SK-N-SH treated with all-trans-retinoic acid at 6 μM for 48 hours (cell line): ENCODE data around the gene GPR31.

Experiments
- ATAC-seq: fragments of 200-7000 bp; cut with Tn5 transposase; 3 replicates; pipeline ENCODE4 v1.9.1; 2020; ENCODE audit warnings: mild to moderate bottlenecking, moderate library complexity
- BACH2 ChIP-seq: fragments of 250-450 bp; sonication (Bioruptor Pico); IDR thresholded peaks from 2 replicates; pipeline ENCODE4 v1.9.0; 2021; ENCODE audit warnings: mild to moderate bottlenecking, borderline replicate concordance
- CSDC2 ChIP-seq: fragments of 250-450 bp; sonication (Bioruptor Pico); IDR thresholded peaks from 2 replicates; pipeline ENCODE4 v1.5.0; 2020; ENCODE audit warnings: mild to moderate bottlenecking, moderate library complexity
- ESRRG ChIP-seq: fragments of 250-450 bp; sonication (Bioruptor Pico); IDR thresholded peaks from 2 replicates; pipeline ENCODE4 v1.6.1; 2021; ENCODE audit warnings: mild to moderate bottlenecking
- GLIS3 ChIP-seq: fragments of 250-450 bp; sonication (Bioruptor Pico); IDR thresholded peaks from 2 replicates; pipeline ENCODE4 v1.5.0; 2020; ENCODE audit warnings: mild to moderate bottlenecking, moderate library complexity
- ISL1 ChIP-seq: fragments of 250-450 bp; sonication (Bioruptor Pico); IDR thresholded peaks from 2 replicates; pipeline ENCODE4 v2.1.2; 2022; ENCODE audit warnings: mild to moderate bottlenecking, moderate library complexity
- OSR1 ChIP-seq: fragments of 250-450 bp; sonication (Bioruptor Pico); IDR thresholded peaks from 2 replicates; pipeline ENCODE4 v1.8.0; 2022; ENCODE audit warnings: moderate library complexity, mild to moderate bottlenecking, inconsistent platforms
- PPARA ChIP-seq: fragments of 250-450 bp; sonication (Bioruptor Pico); IDR thresholded peaks from 2 replicates; pipeline ENCODE4 v1.5.0; 2020; ENCODE audit warnings: mild to moderate bottlenecking, borderline replicate concordance
- SNAI2 ChIP-seq: fragments of 250-450 bp; sonication (Bioruptor Pico); IDR thresholded peaks from 2 replicates; pipeline ENCODE4 v1.5.0; 2020; ENCODE audit warnings: mild to moderate bottlenecking, moderate library complexity
- TOX ChIP-seq: fragments of 250-450 bp; sonication (Bioruptor Pico); IDR thresholded peaks from 2 replicates; pipeline ENCODE4 v1.8.0; 2021; ENCODE audit warnings: mild to moderate bottlenecking, moderate library complexity, borderline replicate concordance
- TSHZ2 ChIP-seq: fragments of 250-450 bp; sonication (Bioruptor Pico); IDR thresholded peaks from 2 replicates; pipeline ENCODE4 v1.5.0; 2020; ENCODE audit warnings: mild to moderate bottlenecking, moderate library complexity
- ZC3H10 ChIP-seq: fragments of 250-450 bp; sonication (Bioruptor Pico); IDR thresholded peaks from 2 replicates; pipeline ENCODE4 v1.5.1; 2021; ENCODE audit warnings: mild to moderate bottlenecking, moderate library complexity
- ZFP3 ChIP-seq: fragments of 250-450 bp; sonication (Bioruptor Pico); IDR thresholded peaks from 2 replicates; pipeline ENCODE4 v1.5.0; 2020; ENCODE audit warnings: mild to moderate bottlenecking, moderate library complexity
- ZFP30 ChIP-seq: fragments of 450-650 bp; formaldehyde crosslinking; IDR thresholded peaks from 2 replicates; pipeline ENCODE4 v1.5.0; 2022; ENCODE audit warnings: mild to moderate bottlenecking, moderate library complexity
- ZNF565 ChIP-seq: fragments of 450-650 bp; formaldehyde crosslinking; conservative IDR thresholded peaks from 2 replicates; pipeline ENCODE4 v1.5.0; 2020; ENCODE audit warnings: low read depth, mild to moderate bottlenecking, moderate library complexity
- ZNF70 ChIP-seq: fragments of 450-650 bp; formaldehyde crosslinking; IDR thresholded peaks from 2 replicates; pipeline ENCODE4 v1.5.0; 2020; ENCODE audit warnings: mild to moderate bottlenecking, moderate library complexity
- ZNF8 ChIP-seq: fragments of 450-650 bp; formaldehyde crosslinking; IDR thresholded peaks from 2 replicates; pipeline ENCODE4 v1.5.0; 2020; ENCODE audit warnings: mild to moderate bottlenecking, moderate library complexity
- TF ChIP-seq, protein P1 (sequence below): fragments of 250-450 bp; sonication (Bioruptor Pico); IDR thresholded peaks from 2 replicates; pipeline ENCODE4 v1.8.0; 2020; ENCODE audit warnings: mild to moderate bottlenecking, moderate library complexity, borderline replicate concordance
- TF ChIP-seq, protein P2 (sequence below): fragments of 250-450 bp; sonication (Bioruptor Pico); IDR thresholded peaks from 2 replicates; pipeline ENCODE4 v1.5.1; 2020; ENCODE audit warnings: low read depth, mild to moderate bottlenecking, moderate library complexity
- TF ChIP-seq, protein P3 (sequence below): fragments of 250-450 bp; sonication (Bioruptor Pico); IDR thresholded peaks from 2 replicates; pipeline ENCODE4 v1.5.1; 2021; ENCODE audit warnings: mild to moderate bottlenecking, moderate library complexity

Gene GPR31

DNA sequence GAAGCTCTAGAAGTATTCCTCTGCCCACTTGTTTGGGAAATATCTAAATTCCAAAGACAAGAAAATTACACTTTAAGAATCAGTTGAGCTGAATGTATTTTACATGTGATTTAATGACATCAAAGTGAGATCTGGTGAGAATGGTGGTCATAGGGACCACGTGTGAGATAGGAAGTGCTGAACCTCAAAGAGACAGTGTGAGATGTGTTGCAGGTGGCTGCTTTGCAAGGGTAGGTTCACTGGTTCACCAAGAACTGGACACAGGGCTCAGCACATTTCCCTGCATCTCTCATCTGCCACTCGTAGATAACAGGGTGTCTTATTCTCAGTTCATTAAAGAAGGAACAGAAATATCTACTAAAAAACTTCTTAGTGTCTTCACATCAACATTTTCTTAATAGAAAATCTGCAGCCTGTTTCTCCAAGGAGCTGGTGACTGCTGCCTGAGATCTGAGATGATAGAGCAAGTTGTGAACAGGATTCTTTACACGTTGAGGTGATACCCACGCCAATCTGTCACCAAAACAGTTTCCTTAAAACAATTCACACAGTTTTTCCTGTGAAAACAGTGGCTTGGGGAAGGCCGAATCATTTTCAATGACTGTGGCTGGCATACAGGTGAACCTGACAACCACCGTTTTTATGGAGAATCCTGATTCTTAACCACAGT, 27.6 kb downstream of the GPR31 start (continued):
- TF ChIP-seq, protein P1, sequence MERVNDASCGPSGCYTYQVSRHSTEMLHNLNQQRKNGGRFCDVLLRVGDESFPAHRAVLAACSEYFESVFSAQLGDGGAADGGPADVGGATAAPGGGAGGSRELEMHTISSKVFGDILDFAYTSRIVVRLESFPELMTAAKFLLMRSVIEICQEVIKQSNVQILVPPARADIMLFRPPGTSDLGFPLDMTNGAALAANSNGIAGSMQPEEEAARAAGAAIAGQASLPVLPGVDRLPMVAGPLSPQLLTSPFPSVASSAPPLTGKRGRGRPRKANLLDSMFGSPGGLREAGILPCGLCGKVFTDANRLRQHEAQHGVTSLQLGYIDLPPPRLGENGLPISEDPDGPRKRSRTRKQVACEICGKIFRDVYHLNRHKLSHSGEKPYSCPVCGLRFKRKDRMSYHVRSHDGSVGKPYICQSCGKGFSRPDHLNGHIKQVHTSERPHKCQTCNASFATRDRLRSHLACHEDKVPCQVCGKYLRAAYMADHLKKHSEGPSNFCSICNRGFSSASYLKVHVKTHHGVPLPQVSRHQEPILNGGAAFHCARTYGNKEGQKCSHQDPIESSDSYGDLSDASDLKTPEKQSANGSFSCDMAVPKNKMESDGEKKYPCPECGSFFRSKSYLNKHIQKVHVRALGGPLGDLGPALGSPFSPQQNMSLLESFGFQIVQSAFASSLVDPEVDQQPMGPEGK (CRISPR knock-in tag), result no peak
- TF ChIP-seq, protein P2, sequence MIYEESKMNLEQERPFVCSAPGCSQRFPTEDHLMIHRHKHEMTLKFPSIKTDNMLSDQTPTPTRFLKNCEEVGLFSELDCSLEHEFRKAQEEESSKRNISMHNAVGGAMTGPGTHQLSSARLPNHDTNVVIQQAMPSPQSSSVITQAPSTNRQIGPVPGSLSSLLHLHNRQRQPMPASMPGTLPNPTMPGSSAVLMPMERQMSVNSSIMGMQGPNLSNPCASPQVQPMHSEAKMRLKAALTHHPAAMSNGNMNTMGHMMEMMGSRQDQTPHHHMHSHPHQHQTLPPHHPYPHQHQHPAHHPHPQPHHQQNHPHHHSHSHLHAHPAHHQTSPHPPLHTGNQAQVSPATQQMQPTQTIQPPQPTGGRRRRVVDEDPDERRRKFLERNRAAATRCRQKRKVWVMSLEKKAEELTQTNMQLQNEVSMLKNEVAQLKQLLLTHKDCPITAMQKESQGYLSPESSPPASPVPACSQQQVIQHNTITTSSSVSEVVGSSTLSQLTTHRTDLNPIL (CRISPR knock-in tag), result no peak
- TF ChIP-seq, protein P3, sequence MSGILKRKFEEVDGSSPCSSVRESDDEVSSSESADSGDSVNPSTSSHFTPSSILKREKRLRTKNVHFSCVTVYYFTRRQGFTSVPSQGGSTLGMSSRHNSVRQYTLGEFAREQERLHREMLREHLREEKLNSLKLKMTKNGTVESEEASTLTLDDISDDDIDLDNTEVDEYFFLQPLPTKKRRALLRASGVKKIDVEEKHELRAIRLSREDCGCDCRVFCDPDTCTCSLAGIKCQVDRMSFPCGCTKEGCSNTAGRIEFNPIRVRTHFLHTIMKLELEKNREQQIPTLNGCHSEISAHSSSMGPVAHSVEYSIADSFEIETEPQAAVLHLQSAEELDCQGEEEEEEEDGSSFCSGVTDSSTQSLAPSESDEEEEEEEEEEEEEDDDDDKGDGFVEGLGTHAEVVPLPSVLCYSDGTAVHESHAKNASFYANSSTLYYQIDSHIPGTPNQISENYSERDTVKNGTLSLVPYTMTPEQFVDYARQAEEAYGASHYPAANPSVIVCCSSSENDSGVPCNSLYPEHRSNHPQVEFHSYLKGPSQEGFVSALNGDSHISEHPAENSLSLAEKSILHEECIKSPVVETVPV (CRISPR knock-in tag), result no peak
- no peak for TF ChIP-seq ZNF70

- ATAC-seq, result no peak
- TF ChIP-seq ZFP30 (CRISPR knock-in tag) (no peak), TSHZ2 (CRISPR knock-in tag) (no peak), SNAI2 (CRISPR knock-in tag) (no peak), ISL1 (CRISPR knock-in tag) (no peak), TOX (CRISPR knock-in tag) (no peak), GLIS3 (no peak), ZC3H10 (CRISPR knock-in tag) (no peak), ESRRG (CRISPR knock-in tag) (no peak), ZFP3 (no peak), OSR1 (no peak), ZNF70 (no peak), ZNF8 (CRISPR knock-in tag) (no peak), PPARA (CRISPR knock-in tag) (no peak), CSDC2 (CRISPR knock-in tag) (no peak), ZNF565 (CRISPR knock-in tag) (no peak), BACH2 (CRISPR knock-in tag) (no peak)
- TF ChIP-seq, protein P2 (CRISPR knock-in tag), result no peak
- TF ChIP-seq, protein P1 (CRISPR knock-in tag), result no peak
- TF ChIP-seq, protein P3 (CRISPR knock-in tag), result no peak
Measured at GRCh38 chr6:167129562-167129961, 28.2 kb downstream of the GPR31 start.
